Psoas muscle (tissue), 8 donors: ENCODE results near the gene STAT3. TPM values are rescaled to one million over a fixed set of nuclear protein-coding genes. Genes with fewer than 3 reads are reported as not detected.

ENCODE experiments used
- ATAC-seq, 4 donors: fragments of 200-7000 bp; cut with Tn5 transposase; one replicate each; pipeline ENCODE4 v1.9.1; 2020; ENCODE audit warnings: moderate library complexity in 3 of 4, mild to moderate bottlenecking in 2 of 4
- DNase-seq, 2 donors: peaks; one replicate each; pipeline ENCODE4 v3.0.0-alpha.2; 2020
- H3K27ac ChIP-seq: fragments of 200-600 bp; one replicate; pipeline ENCODE4 v1.8.0; 2022
- H3K27me3 ChIP-seq, 3 donors: fragments of 200-600 bp in 1 of 3; one replicate each; pipeline versions ENCODE4 v1.6.1 to v1.8.0; 2013 to 2022; ENCODE audit warnings: low read length in 2 of 3, mild to moderate bottlenecking in 2 of 3, moderate library complexity in 1 of 3; ENCODE audit not compliant: insufficient read depth in 3 of 3
- H3K36me3 ChIP-seq, 2 donors: fragments of 200-600 bp in 1 of 2; one replicate each; pipeline versions ENCODE4 v1.6.1 to v1.8.0; 2013 to 2022; ENCODE audit warnings: low read depth in 1 of 2, mild to moderate bottlenecking in 1 of 2, moderate library complexity in 1 of 2; ENCODE audit not compliant: insufficient read depth in 1 of 2
- H3K4me1 ChIP-seq: fragments of 200-600 bp; one replicate; pipeline ENCODE4 v1.8.0; 2022
- H3K4me3 ChIP-seq: fragments of 200-600 bp; one replicate; pipeline ENCODE4 v1.8.0; 2022; ENCODE audit warnings: mild to moderate bottlenecking
- H3K9me3 ChIP-seq: fragments of 200-600 bp; one replicate; pipeline ENCODE4 v1.8.0; 2022
- WGBS, 3 donors: extraction: QIAGEN DNeasy Blood & Tissue Kit; methylation state at CpG; one replicate each; pipeline versions ENCODE4 v1.1.6 to v1.1.7; 2013; 5-methylcytosine and 5-hydroxymethylcytosine counted together
- intact Hi-C, 2 donors: fragments of 100-400 bp; cut with DNase I; formaldehyde crosslinking; loops; one replicate each; pipeline versions ENCODE4 v1.11.0 to v1.14.2; 2022
- long read RNA-seq, 2 donors: library from polyadenylated mRNA; unstranded; transcript quantifications; one replicate each; pipeline ENCODE4 v2.0.0, GENCODE V29; 2021
- polyA plus RNA-seq, 3 donors: library from polyadenylated mRNA; stranded (reverse); fragments of 200-250 nt; gene quantifications; one replicate each; pipeline ENCODE4 v1.2.3, GENCODE V29; 2013
- total RNA-seq, 4 donors: library from RNA; stranded (reverse); fragmentation: NEBNext Ultra II Directional in 2 of 4; extraction: Animal tissue kit (Norgen Biotek cat#: 25700) in 2 of 4; gene quantifications; one replicate each; pipeline versions ENCODE4 v1.2.1 to v1.2.4, GENCODE V29; 2021 to 2023
- TF ChIP-seq, protein P1 (sequence below): fragments of 200-600 bp; IDR thresholded peaks from one replicate; pipeline ENCODE4 v1.8.0; 2022; ENCODE audit warnings: antibody characterized with exemption
- donor health status: healthy with polysubstance abuse.
- donor health status: DM: no; HTN: no; CAD: no; lungs with moderate emphysema.
- donor health status: Bipolar disorder and iron deficiency.
- donor health status: healthy.
- donor health status: DM: yes; HTN: yes; CAD: no.
- donor health status: DM: no; HTN: no; CAD: no.
- donor health status: DM: no; HTN: no; CAD: no.
- donor health status: DM: yes; HTN: yes; CAD: no.

Gene STAT3
- total RNA-seq (100 to 1,000 TPM in 3 of 4 donors, 10 to 100 TPM in 1; 67.3 to 279 (median 220) TPM), polyA plus RNA-seq (100 to 1,000 TPM in 1 of 3 donors, 10 to 100 TPM in 2; 95.6 to 111 (median 97.8) TPM)
- long read RNA-seq, donor 1, full-length matches to known transcripts: 90 of 175 reads
- long read RNA-seq, donor 1, partial matches to known transcripts: 30 of 175 reads
- long read RNA-seq, donor 1, other reads (novel, unspliced or antisense): 55 of 175 reads
- long read RNA-seq, donor 2, full-length matches to known transcripts: 239 of 531 reads
- long read RNA-seq, donor 2, partial matches to known transcripts: 119 of 531 reads
- long read RNA-seq, donor 2, other reads (novel, unspliced or antisense): 173 of 531 reads

DNA sequence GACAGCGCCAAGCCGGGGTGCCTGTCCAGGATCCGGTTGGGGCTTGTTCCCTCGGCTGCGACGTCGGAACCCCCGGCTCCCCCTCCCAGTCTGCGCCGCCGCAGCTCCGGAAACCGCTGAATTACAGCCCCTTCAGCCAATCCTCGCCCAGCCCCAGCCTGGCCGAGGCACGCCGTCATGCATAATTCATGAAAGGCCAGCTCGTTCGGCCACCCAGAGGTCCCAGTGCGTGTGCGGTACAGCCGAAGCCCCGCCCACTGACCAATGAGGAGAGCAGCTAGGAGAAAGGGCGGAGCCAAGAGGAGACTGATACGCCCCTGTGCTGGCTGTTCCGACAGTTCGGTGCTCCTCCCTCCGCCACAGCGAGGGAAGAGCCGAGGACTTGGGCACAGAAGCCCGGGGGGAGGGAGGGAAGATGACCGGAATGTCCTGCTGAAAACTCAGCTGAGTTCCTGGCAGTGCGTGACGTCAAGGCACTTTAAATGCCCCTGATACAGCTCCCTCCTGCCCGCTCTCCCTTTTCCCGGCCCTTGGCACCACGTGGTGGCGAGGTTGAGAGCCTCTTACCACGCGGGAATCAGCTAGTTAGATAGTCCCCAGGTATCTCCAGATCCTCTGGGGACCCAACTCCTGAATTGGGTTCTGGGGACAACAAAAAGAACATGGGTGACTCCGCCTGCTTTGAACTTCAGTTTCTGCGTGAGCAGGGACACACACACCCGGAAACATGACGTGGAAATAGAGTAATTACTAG is at the start of gene STAT3:
Gene STAT3, minus strand, starts transcription at position 62 of the 754 bp plus-strand sequence. CDS start 39,926 bp downstream, outside the sequence.
- peaks cover 28% of the 10 kb centered on the region for H3K4me1 ChIP-seq
- H3K36me3 ChIP-seq: no peaks in the 10 kb centered on the region
- peak within 1 kb of the TSS; percentile 92 for H3K4me3 ChIP-seq
- TF ChIP-seq, protein P1, sequence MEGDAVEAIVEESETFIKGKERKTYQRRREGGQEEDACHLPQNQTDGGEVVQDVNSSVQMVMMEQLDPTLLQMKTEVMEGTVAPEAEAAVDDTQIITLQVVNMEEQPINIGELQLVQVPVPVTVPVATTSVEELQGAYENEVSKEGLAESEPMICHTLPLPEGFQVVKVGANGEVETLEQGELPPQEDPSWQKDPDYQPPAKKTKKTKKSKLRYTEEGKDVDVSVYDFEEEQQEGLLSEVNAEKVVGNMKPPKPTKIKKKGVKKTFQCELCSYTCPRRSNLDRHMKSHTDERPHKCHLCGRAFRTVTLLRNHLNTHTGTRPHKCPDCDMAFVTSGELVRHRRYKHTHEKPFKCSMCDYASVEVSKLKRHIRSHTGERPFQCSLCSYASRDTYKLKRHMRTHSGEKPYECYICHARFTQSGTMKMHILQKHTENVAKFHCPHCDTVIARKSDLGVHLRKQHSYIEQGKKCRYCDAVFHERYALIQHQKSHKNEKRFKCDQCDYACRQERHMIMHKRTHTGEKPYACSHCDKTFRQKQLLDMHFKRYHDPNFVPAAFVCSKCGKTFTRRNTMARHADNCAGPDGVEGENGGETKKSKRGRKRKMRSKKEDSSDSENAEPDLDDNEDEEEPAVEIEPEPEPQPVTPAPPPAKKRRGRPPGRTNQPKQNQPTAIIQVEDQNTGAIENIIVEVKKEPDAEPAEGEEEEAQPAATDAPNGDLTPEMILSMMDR: no peak
- 0% methylated on average over 40 to 44 of the region's 44 CpGs for whole genome bisulfite sequencing, 3 donors
- peak within 1 kb of the TSS; percentile 98 for H3K27ac ChIP-seq
- H3K27me3 ChIP-seq: no peaks in the 10 kb centered on the region
- DNase-seq: peak; percentile 100
- intact Hi-C loops: loop anchor here in 1 of 2 donors (2.0 kb wide), 1 partner anchor 18 kb away; no protein-coding TSS in a partner anchor
- peak; percentile 94 to 97 (median 95) for ATAC-seq
- H3K9me3 ChIP-seq: no peaks in the 10 kb centered on the region

DNA sequence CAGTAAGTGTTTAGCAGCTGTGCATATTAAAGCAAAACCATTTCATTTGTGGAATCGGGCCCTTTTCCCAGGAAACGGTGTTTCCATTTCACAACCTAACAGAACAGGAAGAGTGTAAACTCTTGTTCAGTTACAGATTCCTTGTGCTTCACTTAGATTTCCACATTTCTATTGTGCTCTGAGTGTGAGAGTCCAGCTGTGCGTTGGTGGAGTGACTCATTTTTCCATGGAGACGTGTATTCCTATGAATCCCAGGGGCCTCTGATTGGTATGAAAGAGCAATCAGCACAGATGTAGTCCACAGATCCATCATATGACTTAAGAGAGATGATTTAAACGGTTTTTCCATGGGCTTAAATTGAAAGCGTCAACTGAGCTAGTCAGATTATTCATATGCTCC is 48.1 kb upstream of the STAT3 start:
- DNase-seq (peak in 1 of 2 donors; percentile 46), ATAC-seq (peak; percentile 77 to 92 (median 84))
- Histone ChIP-seq H3K9me3 (no peaks in the 10 kb centered on the region), H3K4me1 (peaks cover 8% of the 10 kb centered on the region), H3K27ac (peak overlapping the region; percentile 72), H3K4me3 (no peak overlapping the region), H3K36me3 (no peaks in the 10 kb centered on the region), H3K27me3 (no peaks in the 10 kb centered on the region)
- TF ChIP-seq, protein P1: no peak
- intact Hi-C loops: no loop called here
- WGBS, 3 donors: 31 to 38% (median 38%) methylated on average over 6 of the region's 6 CpGs

DNA sequence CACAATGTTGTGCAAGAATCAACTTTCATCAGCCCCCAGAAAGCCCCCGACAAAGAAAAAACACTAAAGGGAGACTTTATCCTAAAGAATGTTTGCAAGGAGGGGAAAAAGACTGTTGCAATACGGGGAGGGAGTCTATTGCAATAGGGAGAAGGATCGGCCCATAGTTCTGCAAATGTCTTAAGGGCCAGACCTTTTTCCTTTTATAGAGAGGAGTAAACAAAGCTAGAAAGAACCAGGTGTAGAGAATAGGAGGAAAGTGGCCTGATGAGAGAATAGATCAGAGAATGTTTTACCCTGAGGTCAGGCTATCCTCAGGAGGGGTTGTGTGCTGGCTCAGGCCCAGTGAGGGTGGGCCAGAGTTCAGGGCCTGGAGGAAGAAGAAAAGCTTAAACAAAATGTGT is 43.5 kb upstream of the STAT3 start:
- intact Hi-C loops: loop anchor here in 1 of 2 donors (5.0 kb wide), 1 partner anchor 86 kb away; no protein-coding TSS in a partner anchor
- H3K4me3 ChIP-seq: no peak overlapping the region
- TF ChIP-seq, protein P1: no peak
- H3K27ac ChIP-seq: no peak overlapping the region
- no peak for ATAC-seq
- DNase-seq: no peak
- peaks cover 10% of the 10 kb centered on the region for H3K4me1 ChIP-seq
- no peaks in the 10 kb centered on the region for H3K9me3 ChIP-seq
- WGBS, 3 donors: 49 to 71% (median 51%) methylated on average over 3 of the region's 3 CpGs
- no peaks in the 10 kb centered on the region for H3K36me3 ChIP-seq
- no peaks in the 10 kb centered on the region for H3K27me3 ChIP-seq

DNA sequence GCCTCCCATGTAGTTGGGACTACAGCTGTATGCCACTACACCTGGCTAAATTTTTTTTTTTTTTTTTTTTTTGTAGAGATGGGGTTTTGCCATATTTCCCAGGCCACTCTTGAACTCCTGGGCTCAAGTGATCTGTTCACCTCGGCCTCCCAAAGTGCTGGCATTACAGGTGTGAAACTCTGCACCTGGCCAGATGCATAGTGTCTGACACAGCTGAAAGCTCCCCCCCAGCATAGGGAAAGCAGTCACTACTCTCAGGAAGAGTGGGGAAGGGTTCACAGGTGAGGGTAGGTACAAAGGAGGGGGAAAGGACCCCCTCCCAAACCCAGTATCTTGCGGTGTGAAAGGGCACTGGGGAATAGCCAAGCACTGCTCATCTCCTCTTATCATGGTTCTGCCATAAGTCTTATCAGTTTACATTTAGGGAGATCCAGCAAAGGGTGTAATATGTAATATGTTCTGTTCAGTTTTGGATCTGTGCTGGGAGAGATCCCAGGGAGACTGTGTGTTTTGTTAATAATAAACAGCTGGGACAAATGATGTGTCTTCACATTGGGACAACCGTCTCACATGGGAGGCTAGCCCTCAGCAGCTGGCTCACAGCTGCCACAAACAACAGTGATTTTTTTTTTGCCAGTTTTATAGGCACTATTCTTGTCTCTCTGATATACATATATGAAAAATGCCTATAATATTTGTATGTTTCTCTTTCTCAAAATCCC is 41.6 kb upstream of the STAT3 start:
- H3K27ac ChIP-seq: no peak overlapping the region
- H3K9me3 ChIP-seq: no peaks in the 10 kb centered on the region
- peak in 1 of 4 donors; percentile 10 for ATAC-seq
- intact Hi-C loops: loop anchor here in 1 of 2 donors (5.0 kb wide), 1 partner anchor 87 kb away; no protein-coding TSS in a partner anchor
- H3K4me3 ChIP-seq: no peak overlapping the region
- H3K36me3 ChIP-seq: no peaks in the 10 kb centered on the region
- TF ChIP-seq, protein P1: no peak
- 64 to 66% (median 66%) methylated on average over 3 of the region's 3 CpGs for WGBS, 3 donors
- no peak for DNase-seq
- no peaks in the 10 kb centered on the region for H3K27me3 ChIP-seq
- H3K4me1 ChIP-seq: peaks cover 14% of the 10 kb centered on the region
